ENCODE data around the gene AGFG1.
"Not testable (repeated sequence)": the region's sequence is repeated elsewhere in the genome, so short reads cannot be mapped to it uniquely, and the experiment has no call there.

Gene AGFG1

DNA sequence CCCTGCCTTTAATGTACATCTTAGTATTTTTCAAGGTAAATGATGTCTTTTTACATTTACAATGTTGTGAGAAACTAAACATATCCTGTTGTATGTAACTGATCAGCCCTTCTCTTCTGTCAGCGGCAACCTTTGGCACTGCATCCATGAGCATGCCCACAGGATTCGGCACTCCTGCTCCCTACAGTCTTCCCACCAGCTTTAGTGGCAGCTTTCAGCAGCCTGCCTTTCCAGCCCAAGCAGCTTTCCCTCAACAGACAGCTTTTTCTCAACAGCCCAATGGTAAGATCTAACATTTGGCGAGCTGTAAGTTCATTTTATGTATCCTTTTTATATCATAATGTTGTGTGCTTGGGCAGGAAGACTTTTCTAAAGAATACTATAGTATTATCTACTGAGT, 79.9 kb downstream of the AGFG1 start:
- DNase-seq = no peak

DNA sequence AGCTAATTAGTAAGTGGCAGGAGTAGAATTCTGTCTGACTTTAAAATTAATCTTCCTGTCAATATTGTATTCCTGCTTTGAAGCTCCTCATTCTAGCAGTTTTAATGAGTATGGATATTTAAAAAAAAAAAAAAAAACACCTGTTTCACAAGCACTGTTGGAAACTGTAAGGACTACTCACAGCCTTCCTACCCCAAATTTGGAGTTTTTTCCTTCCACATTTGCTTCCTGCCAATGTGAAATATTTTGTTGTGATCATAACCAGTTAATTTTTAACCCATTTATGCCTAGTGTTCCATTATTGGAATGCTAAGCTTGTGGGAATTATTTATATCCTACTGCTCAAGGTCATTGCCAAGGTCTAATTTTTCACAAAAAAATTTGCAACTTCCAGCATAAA, 90.6 kb downstream of the AGFG1 start:
- DNase-seq = no peak

DNA sequence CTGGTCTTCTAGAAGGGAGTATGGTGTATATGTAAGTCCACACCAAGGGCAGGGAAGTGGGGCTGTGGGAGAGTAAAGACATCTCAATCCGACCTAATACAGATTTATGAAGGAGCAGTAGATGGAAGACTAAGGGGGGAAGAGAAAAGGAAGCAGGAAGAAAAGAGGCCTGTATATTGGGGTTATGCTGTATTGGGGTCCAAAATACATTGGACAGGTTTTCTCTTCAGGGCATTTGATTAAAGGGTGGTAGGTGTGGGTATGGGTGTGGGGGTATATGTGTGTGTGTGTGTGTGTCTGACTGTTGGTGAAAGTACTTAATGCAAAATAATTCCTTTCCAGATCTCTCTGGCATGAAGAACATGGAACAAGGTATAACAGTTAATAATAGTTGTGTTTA, 93.1 kb downstream of the AGFG1 start:
- no peak for DNase-seq

DNA sequence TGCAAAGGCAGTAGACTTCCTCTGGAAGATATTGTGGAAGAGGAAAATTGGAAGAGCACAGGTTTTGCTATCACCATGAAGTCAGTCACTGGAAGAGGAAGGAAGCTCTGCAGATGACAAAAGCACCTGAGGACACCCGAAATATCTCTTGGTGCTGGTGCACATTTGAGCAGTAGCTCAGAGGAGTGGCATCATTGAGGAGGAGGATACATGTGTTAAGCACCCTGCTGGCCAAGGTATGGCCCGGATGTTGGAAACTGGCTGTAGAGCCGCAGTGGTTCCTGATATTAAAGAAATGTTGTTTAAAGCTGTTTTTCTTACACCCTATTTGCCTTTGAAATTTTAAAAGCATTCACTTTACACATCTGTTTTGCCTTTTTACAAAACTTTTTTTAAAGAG, 94.1 kb downstream of the AGFG1 start:
- DNase-seq = no peak

DNA sequence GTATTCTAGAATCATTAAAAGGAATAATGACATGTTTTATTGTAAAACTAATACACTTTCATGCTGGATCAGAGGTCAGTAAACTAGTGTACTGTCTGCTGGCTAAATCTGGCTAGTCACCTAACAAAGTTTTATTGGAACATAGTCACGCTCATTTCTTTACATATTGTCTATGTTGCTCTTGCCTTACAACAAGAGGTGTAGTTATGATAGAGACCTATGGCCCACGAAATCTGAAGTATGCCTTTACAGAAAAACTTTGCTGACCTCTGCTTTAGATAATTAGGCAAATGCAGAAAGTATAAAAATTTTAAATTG, 96.9 kb downstream of the AGFG1 start:
- no peak for DNase-seq

DNA sequence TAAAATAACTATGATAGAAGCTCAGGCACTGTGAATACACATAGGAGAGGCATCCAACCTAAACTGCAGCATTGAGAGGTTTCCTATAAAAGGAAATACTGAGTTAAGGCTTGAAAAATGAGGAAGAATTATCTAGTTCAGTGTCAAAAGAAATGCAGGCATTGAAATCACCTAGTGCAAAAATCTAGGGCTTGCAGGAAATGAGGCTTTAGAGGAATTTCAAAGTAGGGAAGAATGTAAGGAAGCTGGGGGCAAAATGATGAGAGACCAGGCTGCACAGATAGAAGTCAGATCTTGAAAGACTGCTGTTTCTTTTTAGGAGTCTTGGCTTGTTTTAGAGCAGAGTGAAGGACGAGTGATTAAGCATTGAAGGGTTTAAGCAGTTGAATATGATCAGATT, 98.7 kb downstream of the AGFG1 start:
- no peak for DNase-seq

DNA sequence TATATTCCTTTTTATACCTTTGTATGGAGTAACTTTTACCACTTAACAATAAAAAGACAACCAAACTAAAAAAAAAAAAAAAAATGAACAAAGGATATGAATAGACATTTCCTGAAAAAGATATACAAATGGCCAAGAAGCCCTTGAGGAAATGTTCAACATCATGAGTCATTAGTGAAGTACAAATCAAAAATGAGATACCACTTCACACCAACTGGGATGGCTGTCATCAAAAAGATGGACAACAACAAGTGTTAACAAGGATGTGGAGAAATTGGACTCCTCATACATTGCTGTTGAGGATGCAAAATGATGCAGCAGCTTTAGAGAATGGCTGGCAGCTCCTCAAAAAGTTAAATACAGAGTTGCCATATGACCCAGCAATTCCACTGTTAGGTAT, 104.2 kb downstream of the AGFG1 start:
- DNase-seq = no peak

DNA sequence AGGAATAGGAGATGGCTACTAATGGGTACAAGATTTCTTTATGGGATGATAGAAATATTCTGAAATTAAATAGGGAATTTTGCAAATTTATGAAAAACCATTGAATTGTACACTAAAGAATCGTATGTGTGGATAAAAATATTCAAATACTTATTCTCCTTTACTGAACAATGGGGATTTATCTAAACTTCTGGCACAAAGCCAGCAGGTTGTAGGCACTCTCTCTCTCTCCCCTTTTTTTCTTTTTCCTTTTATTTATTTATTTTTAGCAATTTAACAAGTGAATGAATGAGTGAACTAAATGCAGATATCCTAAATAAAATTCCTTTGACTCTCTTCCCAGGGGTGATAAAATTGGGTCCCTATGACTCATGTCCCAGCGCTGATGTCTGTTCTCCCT, 104.9 kb downstream of the AGFG1 start:
- no peak for DNase-seq

DNA sequence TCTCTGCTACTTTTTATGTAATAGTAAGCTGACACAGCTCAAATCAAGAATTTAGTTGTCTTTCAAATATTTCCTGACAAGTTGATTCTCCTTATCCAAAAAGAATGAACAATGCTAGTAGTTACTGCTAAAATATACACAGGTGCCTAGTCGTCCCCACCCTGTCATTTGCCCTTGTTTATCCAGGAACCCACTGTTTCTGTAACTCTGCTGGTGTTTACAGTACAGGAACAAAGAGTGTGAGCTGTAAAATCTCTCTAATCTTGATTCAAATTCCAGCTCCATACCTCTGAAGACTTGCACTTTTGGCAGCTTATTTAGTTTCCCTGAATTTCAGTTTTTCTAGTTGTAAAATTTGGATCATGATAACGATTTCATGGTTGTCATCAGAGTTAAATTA, 105.6 kb downstream of the AGFG1 start:
- DNase-seq = no peak

DNA sequence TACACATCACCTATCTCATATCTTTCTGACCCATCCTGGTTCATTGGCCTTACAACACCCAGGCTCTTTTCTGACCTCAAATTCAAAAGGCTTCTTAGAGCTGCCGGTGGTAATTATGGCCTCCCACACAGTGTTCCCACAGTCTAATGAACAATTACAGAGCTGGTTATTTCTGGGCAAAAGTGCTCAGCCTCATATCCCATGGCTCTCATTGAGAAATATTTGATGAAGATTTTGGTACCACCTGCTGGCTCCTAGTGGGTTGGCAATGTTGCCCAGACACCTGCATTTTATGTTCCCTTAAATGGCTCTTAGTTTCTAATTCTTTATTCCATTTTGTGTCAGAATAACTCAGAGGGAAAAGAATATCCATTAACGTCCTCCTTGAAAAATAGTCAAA, 106.7 kb downstream of the AGFG1 start:
- DNase-seq = no peak

DNA sequence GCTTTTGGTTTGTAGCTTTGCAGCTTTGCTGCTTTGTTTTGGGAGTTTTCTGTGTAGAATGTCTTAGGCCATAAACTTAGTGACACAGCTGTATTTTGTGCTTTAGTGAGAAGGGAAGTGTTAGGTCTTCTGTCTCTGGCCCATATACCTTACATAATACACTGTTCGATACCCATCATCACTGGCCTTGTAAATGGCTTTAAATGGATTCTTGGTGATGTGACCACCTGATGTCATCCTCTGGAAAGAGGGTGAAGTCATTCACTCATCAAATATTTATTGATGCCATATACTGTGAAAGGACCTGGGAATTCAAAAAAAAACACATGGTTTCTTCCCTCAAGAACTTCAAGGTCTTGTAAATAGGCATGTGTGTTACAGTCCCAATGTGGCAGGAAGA, 107.8 kb downstream of the AGFG1 start:
- DNase-seq = no peak

DNA sequence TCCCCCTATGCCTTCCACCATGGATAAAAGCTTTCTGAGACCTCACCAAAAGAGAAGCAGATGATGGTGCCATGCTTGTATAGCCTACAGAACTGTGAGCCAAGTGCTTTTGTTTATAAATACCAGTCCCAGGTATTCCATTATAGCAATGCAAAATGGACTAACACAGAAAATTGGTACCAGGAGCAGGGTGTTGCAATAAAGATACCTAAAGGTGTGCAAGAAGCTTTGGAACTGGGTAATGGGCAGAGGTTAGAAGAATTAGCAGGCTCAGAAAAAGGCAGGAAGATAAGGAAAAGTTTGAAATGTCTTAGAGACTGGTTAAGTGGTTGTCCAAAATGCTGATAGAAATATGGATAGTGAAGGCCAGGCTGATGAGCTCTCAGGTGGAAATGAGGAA, 110.4 kb downstream of the AGFG1 start:
- no peak for DNase-seq

DNA sequence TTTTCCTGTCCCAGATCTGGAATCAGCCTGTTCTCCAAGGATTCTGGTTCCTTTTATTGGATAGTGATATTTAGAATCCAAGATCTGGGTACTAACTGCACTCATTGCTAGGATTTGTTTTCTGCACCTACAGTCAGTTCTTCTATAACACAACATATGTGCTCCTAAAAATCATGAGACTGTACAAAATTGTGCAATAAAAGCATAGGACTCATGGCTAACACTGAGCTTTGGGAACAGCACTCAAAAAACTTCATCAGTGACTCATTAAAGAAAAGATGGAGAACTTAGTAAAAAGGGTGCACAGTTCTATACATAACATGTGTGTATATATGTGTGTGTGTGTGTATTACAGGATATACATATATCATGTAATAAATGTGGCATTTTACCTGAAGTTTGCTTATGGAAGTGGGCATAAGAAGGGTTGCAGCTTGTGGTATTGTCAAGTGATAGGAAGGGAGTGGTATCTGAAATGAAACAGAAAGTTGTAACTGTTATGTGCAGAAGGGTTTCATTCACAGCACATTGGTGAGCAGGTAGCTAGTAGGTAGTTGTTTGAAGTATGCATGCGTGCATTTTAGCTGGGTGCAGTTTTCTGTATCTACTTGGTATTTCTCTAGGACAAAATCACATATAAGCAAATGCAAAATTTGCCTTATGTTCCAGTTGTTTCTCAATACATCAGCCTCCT, 120.9 kb downstream of the AGFG1 start:
- no peak for DNase-seq

DNA sequence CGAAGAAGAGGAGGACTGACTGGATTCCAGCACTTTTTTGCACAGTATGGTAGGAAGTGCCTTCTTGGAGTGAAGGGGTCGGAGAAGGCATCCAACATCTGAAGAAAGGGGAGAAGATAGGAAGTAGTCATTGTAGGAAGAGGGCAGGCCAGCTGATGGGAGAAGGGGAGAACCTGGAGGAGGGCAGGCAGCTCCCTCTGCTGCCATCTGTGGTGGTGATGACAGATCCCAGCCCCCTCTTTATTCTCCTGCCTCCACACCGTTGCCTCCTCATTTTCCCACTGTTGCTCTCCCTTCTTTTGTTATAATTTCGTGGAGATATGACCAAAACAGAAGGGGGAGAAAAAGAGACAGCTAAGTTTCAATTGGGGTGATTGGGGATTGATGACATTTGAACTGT, 123.8 kb downstream of the AGFG1 start:
- no peak for DNase-seq

DNA sequence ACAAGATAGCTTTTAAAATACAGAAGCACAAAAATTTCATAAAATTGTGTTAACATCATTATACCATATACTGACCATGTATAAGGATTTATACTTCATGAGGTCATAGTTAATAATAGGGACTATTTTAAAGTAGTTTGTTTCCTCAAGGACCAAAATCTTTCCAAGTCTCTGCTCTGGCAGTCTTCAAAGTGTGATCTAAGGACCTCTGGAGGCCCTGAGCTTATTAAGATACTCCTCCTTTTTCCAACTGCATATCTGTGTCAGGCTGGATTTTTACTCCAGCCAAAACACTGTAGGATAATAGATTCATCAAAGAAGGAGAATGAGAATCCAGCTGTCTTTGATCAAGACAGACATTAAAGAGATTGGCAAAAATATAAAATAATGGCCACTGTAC, 125.1 kb downstream of the AGFG1 start:
- DNase-seq = no peak

DNA sequence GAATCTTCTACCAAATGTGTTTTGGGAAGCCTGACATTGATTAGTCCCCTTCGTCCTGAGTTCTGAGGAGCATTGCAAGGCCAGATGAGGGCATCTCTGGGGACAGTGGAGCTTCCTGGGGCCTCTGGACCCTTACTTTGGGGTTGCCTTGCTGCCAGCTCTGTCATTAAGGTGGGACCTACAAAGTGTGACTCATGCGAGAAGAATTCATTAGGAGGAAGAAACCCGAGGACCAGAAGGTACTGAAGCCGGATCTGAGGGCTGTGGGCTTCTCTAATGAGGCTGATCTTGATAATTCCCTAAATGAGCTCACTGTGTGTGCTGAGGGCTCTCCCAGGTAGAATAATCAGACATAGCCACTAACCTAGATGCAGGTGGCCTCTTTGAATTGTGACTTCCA, 126.0 kb downstream of the AGFG1 start:
- DNase-seq = no peak

DNA sequence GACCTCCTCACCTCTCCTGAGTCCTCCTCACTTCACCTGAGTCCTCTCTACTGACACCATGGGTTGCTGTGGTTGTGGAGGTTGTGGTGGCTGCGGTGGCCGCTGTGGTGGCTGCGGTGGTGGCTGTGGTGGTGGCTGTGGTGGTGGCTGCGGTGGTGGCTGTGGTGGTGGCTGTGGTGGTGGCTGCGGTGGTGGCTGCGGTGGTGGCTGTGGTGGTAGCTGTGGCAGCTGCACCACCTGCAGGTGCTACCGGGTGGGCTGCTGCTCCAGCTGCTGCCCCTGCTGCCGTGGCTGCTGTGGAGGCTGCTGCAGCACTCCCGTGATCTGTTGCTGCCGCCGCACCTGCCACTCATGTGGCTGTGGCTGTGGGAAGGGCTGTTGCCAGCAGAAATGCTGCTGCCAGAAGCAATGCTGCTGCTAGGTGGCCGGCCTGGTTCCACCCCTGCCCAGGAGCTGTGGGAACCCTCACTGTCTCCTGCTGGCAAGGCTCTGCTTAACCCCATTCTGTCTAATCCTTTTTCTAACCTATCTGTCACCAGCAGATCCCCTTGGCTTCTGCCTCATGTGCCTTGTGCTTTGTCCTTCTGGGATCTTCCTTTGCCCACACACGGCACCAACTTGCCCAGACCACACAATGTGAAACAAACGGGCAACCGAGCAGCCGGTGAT, 127.0 kb downstream of the AGFG1 start, which contains the start of gene SCYGR2:
TSS of gene SCYGR2 (plus strand) at position 59 of the 669 bp plus-strand sequence. CDS start at position 59, 0 bp downstream.
- not testable (repeated sequence) for DNase-seq

DNA sequence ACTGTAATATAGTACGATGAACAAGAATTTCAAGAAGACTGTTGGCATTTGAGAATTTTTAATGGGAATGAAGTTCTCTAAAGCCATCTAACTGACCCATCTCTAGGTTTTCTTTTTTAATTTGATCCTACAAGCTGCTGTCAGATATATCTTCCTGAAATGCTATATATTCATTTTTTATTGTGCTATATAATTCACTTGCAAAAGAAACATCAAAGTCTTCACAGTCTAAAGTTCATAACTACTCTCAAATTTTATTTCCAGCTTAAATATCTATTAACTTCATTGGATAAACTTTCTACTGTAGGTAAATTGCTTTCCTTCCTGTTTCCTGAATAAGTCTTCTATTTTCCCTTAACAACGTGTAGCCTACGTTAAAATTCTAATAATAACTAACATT, 130.4 kb downstream of the AGFG1 start:
- no peak for DNase-seq

DNA sequence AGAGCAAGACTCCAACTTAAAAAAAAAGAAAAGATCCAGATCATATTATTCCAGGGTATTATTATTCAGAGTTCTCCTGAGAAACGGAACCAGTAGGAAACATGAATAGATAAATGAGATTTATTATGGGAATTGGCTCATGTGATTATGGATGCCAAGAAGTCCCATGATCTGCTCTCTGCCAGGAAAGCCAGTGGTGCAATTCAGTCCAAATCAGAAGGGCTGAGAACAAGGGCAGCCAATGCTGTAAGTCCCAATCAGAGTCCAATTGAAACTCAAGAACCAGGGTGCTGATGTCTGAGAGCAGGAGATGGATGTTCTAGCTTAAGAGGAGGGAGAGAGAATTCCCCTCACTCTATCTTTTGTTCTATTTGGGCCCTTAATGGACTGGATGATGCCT, 134.5 kb downstream of the AGFG1 start:
- no peak for DNase-seq

DNA sequence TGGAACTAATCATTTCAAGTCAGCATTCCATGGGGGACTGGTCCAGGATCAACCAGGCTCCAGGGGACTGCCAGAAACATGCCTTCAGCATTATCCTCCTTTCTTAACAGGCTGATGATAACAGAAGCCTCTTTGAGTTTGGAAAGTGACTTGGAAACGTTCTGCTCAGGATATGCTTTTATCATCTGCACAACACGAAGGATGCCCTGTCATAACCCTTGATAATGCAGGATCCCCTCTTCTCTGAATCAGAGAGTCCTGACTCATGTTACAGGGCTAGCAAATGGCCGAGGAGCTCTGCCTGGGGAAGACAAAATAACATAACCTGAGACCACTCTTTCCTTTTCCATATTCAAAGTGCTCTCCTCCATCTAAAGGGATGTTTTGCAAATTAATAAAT, 136.0 kb downstream of the AGFG1 start:
- DNase-seq = no peak

DNA sequence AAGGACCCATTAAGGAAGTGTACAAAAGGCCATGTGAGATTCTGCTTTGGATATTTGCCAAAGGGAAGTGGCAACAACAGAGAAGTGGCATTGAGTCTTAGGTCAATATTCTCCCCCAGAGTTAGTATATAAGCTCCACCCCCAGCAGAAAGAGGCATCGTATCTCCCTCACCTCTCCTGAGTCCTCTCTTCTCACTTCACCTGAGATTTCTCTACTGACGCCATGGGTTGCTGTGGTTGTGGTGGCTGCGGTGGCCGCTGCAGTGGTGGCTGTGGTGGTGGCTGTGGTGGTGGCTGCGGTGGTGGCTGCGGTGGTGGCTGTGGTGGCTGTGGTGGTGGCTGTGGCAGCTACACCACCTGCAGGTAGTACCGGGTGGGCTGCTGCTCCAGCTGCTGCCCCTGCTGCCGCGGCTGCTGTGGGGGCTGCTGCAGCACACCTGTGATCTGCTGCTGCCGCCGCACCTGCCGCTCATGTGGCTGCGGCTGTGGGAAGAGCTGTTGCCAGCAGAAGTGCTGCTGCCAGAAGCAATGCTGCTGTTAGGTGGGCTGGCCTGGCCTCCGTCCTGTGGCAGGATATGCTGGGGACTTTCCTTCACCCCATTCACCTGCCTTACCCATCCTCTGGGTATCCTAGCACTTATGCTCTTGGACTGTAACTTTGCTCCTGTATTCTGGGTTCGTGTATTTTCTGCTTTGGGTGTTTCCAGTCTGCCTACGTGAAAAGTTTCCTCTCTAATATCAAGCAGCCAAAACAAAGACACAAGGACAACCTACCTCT, 136.8 kb downstream of the AGFG1 start:
- peak; percentile 45 for DNase-seq

DNA sequence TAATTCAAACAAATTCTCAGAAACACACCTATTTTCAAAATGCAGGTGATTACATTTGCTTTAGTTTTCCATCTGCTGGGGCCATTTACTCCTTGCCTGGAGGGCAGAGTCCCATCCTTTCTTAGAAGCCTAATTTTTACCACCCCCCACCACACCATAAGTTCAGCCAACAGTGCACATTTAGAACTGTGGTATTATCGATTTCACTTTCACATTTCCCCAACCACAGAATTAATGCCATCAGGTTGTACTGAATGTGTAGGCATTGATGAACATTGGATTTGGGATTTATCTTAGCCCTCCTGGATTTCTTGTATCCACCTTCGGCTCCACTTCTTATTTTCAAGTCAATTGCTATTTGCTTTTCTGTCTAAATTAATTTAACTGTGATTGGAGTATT, 138.2 kb downstream of the AGFG1 start:
- DNase-seq = no peak

All from CD4-positive, alpha-beta T cell treated with Interleukin-10 for 1 hour (primary cell).